Nucleus accumbens (tissue), 56 donors: Measurements from ENCODE around the gene XXYLT1.

Source experiments
- DNase-seq, 56 donors: peaks; one replicate each; lab custom pipeline; 2025; lab: John Stamatoyannopoulos, UW

XXYLT1 gene

DNA sequence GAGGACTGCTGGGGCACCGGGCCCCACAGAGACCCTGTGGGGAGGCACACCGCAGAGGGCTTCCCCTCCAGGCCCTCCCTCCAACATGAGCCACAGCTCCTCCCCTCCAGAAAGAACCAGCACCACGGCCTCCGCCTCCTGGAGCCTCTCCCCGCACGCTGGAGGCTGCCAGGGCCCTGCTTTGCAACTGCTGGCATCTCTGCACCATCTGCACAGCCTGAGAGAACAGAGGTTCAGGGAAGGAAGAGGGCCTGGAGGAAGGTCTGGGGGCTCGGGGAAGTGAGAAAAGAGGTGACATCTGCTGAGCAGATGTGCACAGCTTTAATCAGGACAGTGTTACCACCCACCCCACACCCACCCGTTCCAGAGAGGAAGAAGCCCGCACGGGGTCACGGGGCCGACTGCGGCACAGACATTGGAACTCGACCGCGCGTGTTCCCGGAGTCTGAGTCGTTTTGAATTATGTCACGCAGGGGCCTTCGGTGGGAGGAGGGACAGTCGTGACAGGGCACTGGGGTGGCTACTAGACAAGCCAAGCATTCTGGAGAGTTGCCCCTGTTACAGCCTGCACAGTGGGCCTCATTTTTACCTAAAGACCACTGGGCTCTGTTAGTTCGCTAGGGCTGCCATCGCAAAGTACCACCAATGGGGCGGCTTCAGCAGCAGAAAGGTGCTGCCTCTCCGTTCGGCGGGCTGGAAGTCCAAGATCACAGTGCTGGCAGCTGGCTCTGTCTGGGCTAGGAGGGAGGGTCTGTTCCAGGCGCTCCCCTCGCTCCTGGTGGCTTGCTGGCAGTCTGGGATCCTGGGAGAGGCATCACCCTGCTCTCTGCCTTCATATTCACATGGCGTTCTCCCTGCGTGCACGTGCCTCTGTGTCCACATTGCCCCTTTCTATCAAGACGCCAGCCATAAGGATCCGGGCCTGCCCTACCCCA is 194.8 kb downstream of the XXYLT1 start:
- no peak for DNase-seq

DNA sequence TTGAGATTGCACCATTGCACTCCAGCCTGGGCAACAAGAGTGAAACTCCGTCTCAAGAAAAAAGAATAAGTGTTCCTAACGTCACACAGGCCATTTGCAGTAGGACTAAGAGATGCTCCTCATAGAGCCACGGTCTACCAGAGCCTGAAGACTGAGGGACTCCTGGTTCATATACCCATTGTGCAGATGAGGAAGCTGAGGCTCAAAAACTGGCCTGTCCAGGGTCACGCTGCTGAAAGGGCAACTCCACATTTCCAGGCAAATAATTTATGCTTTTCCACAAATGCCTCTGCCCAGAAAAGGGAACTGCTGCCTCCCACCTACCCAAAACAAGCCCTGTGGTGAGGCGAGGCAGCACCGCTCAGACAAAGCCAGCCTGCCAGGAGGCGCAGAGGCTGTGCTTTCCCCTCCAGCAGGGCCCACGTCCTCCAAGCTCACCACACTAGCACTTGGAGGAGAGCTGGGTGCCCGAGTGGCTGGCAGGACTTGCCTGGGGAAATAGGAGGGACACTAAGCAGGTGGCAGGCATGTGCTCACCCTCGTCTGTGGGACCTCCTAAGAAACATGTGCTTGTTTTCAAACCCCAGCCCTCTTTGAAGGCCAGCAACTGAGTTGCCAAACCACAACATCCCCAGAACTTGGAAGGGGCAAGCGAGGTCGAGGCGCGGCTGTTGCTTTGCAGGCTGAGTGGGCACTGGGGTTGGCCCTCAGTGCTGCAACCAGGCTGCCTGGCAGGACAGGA is 195.6 kb downstream of the XXYLT1 start:
- DNase-seq: no peak

DNA sequence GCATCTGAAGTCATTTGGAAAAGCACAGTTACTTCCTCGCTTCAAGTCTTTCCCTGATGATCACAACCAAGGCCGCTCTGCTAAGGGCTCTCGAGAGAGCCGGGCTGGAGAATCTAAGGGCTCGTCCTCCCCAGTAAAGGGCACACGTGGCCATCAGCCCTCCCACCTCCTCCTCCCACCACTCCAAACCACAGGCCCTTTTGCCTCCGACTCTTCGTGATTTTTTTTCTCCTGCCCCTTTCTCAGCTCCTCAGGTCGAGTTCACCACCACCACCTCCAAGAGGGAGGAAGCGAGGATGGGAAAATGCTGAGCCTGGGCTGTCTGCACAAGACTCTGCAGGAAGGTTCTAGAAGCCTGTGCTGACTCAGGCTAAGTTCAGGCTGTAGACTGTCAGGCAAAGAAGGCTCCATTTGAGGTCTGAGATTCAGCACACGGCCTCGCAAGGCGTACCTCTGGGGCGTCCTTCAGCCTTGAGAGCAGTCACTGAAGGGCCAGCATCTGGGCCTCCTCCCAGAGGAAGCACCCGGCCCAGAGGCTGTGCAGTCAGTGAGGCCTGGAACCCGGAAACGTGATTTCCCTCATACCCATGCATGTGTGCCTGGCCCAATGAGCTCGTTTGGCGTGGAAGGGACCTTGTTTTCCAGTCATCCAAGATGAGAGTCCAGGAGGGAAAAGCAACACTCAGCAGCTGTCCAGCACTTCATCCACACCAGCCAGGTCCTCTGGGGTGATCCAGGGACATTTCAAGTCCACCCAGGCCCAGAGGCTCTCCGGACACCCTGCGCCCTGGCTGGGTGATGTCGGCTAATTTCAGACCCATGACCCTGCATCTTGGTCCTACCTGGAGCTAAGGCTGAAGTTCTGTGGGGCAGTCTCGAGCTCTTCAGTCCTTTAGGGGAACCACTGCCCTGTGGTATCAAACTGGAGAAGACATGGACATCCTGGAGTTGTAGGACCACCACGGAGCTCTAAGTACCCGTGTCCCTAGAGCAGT is 196.8 kb downstream of the XXYLT1 start:
- no peak for DNase-seq

DNA sequence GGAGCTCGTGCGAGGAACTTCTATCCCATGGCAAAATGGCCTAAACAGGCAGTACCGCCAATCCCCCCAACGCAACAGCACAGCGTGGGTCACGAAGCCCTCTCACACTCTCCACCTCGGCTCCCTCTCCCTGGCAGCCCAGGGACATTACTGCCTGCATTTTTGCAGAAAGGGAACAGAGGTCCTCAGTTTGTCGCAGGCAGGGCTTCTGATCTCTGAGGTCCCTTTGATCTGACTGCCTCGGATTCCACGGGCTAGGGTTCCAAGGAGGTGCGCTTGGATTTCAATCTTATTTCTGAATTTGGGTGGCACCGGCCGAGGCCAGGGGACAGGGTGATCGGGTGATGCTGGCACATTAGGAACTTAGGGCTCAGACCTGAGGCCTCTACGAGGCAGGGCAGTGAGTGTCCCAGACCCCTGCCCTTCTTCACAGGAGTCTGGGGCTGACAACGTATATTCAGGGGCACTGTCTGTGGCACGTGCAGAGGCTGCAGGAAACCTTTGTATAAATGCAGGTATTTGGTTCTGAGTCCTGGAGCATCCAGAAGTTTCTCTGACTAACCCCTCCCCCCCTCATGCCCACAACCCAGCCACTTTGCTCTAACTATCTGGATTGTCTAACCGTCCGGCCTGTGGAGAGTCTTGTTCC is 197.9 kb downstream of the XXYLT1 start:
- no peak for DNase-seq

DNA sequence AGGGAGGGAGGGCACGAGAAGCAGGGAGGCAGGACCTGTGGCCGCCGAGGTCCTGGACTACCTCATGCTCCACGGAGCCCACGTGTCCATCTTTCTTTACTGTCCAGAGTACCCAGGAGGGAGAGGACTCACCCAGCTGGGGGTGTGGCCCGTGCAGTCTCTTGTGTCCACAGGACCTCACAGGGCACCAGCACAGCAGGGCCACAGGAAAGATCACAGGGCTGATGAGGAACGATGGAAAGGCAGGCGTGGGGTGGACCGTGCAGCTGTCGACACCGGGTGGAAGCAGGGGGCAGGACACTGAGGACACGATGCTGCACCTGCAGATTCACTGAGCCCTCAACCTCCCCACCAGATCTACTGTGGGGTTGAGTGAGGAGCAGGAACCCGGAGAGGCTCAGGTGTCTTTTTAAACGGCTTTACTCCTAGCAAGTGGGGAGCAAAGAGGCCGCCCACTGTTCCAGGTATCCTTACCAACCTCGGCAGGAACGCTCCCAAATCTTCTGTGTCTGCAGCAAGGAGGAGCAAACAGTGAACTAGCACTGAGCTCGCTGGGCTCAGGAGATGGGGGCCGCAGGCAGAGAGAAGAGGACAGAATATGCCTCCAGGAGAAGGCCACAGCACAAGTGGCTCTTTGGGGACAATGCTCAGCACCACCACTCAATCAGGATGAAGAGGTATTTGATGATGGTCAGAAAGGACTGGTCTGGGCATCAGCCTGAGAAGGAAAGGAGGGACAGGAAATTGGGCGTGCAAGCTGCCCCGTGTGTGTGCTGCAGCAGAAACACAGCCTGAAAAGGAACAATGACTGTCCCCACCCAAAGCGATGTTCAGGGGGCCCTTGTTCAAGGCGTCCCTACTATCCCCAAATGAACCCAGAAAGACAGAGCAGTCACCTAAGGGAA is 198.8 kb downstream of the XXYLT1 start:
- DNase-seq: no peak

DNA sequence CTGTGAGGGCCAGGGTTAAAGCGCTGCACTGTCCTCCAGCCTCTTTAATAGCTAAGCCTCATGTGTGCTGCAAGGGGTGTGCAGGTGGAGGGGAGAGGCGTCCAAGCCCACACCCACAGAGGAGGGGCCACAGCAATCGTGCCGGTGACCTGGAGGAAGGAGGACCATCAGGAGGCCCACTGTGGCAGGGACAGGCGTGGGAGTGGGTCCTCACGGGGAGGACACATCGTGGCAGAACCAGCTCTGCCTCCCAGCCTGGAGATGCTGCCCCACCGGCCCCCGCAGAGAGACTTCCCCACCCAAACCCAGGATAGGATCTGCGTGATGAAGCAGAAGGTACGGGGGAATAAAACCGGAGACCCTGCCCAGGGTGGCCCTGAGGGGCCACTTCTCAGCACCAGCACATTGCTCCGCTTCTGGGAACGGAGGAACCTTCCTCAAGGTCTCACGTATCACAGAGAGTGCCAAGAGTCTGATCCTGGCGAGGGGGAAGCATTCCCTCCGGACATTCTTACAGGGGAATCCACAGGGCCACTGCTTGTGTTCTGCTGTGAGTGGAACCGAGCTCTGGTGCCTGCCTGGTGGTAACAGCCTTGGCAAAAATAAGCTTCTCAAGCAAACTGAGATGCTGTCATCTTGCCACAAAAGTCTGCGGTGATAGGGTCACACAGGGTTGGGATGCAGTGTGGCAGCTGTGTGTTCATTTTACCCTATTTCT is 199.8 kb downstream of the XXYLT1 start:
- no peak for DNase-seq

DNA sequence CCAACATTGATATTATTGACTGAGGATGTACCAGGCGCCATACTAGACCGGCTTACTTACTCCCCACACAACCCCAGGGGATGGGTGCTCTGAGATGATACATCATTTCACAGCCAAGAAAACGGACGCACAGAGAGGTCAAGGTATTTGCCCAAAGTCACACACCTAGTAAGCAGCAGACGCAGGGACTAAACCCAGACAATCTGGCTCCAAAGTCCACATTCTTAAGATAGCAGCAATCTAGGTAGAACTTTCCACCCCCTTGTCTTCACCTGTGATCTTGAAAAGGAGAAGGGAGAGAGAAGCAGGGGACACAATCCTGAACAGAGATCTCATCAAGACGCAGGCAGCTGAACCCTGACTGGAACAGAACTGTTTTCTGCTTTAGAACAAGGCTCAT is 200.6 kb downstream of the XXYLT1 start:
- no peak for DNase-seq

DNA sequence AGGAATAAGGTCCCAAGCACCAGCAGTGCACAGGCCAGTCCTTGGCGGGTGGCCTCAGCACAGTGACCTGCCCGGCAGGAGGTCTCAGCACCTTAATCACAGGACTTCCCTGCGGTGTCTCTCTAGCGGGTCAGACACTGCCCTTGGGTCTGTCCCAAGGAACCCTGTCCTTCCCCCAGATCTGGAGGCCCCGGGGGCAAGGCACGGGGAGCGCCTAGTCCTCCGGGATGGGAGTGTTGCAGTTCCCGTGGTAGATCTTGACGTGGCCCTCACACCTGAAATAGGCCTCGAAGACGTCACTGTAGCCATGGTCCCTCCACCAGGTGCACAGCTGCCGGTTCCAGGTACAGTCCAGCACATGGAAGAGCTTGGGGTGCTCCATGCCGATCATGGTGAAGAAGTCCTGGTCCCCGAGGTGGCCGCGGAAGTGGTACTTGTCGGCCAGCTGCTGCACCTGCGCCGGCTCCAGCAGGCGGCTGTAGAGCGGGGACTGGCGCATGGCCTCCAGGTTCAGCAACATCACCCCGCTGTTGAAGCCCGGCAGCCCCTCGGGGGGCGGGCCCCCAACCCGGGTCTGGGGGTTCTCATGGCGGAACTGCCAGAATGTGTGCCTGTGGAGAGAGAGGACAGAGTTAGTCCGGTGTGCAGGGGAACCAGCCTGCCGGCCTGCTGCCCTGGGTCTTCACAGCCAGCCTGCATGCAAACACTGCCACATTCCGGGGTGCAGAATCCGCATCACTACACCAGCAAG is 201.3 kb downstream of the XXYLT1 start:
- DNase-seq: no peak

DNA sequence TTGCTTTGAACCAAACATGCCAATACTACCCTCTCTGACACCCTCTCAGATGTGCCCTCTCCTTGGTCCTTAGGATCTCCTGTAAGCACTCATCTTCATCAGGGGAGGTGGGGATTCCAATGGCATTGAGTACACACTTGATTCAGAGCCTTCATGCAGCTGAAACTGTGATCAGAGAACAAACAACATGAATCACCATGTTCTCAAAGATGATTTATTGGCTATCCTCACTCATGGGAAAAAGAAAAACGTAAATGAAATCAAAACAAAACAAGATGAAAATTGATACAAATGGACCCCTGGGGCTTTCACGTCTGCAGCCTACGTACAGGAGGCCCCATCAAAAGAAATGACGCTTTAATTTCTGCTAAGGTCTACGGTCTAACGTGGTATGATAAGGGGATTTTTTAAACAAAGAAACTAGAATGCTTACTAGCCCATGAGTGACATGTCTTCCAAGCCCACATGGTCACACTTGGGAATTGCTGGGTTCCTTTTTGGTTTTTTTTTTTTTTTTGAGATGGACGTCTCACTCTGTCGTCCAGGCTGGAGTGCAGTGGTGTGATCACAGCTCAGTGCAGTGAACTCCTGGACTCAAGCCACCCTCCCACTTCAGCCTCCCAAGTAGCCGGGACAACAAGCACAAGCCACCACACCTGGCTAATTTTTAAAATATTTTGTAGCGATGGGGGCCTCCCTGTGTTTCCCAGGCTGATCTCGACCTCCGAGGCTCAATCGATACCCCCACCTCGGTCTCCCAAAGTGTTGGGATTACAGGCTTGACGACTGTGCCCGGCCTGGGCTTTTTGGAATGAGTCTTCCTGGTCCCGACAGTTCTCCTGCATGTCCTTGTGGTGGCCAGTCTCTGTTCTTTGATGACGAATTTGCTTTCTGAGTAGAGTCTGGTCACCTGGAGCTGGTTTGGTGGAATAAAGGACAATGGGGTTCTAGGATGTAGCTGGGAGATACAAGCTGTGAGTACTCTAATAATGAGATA is 202.6 kb downstream of the XXYLT1 start:
- no peak for DNase-seq

DNA sequence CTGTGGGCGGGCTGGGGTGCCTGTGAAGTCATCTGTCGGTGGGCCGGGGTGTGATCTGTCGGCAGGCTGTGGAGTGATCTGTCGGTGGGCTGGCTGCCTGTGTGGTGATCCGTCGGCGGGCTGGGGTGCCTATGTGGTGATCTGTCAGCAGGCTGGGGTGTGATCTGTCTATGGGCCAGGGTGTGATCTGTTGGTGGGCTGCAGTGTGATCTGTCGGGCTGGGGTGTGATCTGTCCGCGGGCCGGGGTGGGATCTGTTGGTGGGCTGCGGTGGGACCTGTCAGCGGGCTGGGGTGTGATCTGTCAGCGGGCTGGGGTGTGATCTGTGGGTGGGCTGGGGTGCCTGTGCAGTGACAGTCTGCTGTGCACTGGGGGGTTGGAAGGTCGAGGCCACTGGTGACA is 204.5 kb downstream of the XXYLT1 start:
- DNase-seq: peak in 1 of 56 donors; percentile 28

DNA sequence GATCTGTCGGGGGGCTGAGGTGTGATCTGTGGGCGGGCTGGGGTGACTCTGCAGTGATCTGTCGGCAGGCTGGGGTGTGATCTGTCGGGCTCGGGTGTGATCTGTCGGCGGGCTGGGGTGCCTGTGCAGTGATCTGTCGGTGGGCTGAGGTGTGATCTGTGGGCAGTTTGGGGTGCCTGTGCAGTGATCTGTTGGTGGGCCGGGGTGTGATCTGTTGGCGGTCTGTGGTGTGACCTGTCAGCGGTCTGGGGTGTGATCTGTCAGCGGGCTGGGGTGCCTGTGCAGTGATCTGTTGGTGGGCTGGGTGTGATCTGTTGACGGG is 205.1 kb downstream of the XXYLT1 start:
- peak in 1 of 56 donors; percentile 28 for DNase-seq

DNA sequence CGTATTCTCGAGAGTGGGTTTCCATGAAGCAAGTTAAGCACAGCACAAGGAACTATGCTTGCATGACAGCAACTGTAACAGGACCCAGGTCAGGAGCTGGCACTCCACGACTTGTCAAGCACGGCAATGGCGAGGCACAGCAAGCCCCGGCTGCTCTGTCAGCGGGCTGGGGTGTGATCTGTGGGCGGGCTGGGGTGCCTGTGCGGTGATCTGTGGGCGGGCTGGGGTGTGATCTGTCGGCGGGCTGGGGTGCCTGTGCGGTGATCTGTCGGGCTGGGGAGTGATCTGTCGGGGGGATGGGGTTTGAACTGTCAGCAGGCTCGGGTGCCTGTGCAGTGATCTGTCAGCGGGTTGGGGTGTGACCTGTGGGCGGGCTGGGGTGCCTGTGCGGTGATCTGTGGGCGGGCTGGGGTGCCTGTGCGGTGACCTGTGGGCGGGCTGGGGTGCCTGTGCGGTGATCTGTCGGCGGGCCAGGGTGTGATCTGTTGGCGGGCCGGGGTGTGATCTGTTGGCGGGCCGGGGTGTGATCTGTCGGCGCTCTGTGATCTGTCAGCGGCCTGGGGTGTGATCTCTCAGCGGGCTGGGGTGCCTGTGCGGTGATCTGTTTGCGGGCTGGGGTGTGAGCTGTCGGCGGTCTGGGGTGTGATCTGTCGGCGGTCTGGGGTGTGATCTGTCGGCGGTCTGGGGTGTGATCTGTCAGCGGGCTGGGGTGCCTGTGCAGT is 205.7 kb downstream of the XXYLT1 start:
- peak in 1 of 56 donors; percentile 7 for DNase-seq

DNA sequence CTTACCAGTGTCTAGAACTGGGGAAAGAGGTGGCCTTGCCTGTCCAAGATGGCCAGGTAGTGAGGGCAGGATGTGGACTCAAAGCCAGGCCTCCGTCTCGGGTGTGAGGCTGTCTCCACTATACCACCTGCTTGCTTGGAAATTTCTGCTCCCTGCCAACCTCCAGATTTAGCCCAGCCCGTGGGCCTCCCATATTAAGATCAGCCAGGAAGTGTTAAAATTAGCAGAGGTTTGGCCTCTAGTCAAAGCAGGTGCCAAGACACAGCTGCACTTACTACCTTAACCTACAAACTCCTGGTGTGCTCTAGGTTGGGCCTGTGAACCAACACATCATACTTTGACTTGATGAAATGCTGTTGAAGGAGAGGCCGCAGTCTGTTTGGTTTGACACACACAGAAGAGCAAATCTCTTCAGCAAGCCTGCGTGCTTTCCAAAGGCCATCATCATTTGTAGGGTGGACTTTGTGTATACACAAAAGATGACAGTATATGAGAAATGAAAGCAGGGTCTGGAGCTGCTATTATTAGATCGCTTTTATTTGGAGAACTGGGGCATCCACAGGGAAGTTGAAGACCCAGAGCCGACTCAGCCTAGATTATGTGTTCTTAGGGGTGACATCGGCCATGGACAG is 206.5 kb downstream of the XXYLT1 start:
- DNase-seq: no peak

DNA sequence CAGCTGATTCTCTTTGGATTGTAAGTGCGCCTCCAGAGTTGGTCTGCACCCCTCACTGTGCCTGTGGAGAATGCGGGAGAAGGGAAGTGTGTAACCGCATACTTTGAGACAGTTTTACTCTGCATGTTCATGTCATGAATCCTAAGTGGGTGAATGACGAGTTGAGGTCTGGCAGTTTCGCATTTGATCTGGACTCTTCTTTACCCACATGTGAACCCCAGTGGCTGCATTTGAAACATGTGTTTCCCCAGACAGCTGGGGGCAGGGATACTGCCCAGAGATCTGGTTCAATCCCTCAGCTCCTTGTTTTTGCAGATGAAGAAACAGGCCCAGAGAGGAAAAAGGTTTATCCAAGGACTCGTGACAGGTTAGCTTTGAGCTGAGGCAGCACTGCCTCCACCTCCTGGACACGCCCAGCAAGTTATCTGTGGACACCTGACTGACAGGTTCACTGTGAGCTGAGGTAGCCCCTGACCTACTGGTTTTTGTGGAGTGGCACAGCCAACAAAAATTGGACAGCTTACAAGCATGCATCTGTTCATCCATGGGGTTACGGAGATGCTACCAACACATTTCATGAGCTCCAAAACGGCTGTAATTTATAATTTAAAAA is 207.3 kb downstream of the XXYLT1 start:
- DNase-seq: no peak
